Measurements from ENCODE around the gene SLC36A1.

SLC36A1 gene

DNA sequence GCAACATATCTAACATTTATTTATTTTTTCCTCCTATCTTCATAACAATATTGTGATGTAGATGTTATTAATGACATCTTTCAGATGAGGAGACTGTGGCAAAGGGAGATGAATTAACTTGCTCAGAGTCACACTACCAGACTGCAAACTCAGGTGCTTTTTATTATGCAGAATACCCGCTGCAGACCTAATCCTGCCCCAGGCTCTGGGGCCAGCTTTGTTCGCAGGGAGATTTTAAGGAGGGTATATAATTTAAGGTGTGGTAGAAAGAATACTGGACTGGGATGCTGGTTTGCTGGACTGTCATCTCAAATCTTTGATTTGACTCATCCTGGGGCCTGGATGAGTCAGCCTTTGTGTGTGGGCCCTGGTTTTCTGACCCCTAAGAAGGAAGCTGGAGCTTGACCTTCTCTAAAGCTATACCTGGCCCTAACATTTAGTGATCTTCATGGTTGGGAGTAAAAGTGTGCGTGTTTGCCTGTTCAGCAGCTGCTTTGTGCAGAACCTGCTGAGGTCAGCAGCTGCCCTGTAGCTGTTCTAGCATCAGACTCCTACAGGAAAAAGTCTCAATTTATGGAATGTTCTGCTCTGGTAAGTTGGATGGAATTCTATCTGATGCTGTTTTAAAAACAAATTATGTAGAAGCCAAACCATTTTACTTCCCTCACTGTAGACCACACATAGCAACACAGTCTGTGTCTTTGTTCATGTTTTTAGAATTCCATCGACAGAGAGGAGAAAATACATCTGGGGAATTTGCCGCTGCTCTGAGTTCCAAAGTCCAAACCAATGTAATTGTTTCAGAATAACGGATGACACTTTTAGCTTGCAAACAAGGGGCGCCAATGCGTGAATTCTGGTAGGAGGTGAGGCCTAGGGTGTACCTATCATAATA, 4.5 kb downstream of the SLC36A1 start:
- Histone ChIP-seq H3K4me3 (ENCODE audit: insufficient read depth, low read depth, low read length) (no peak overlapping the region), H3K4me1 (ENCODE audit: control insufficient read depth, insufficient read depth, low read length) (peaks cover 11% of the 10 kb centered on the region), H3K36me3 (ENCODE audit: control insufficient read depth, insufficient read depth, low read length) (no peaks in the 10 kb centered on the region), H3K9me3 (ENCODE audit: control insufficient read depth, low read length) (no peaks in the 10 kb centered on the region), H3K27me3 (ENCODE audit: control insufficient read depth, insufficient read depth, low read length, poor library complexity, severe bottlenecking) (no peaks in the 10 kb centered on the region), H3K27ac (ENCODE audit: insufficient read depth, low read depth, low read length, poor library complexity, severe bottlenecking) (no peak overlapping the region)
- 78 to 80% methylated on average over 6 to 8 of the region's 8 CpGs for WGBS, 2 experiments

DNA sequence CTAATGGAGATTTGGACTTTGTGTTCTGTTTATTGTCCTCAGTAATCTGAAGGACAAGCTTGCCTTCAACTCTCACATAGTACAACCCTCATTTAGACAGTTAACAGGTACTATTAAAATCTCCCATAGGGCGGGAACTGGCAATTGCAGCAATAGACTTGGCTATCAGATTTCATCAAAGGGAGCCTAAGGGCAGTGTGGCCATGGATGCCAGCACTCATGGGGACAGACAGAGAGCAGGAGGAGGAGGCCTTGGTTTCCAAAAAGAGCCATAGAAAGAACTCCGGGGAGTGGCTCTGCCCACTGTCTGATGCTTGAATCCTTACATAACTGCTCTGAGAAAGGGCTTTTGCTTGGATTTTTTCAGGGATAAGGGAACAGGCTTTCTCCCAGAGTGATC, 6.8 kb downstream of the SLC36A1 start:
- Histone ChIP-seq H3K27ac (ENCODE audit: insufficient read depth, low read depth, low read length, poor library complexity, severe bottlenecking) (no peak overlapping the region), H3K4me3 (ENCODE audit: insufficient read depth, low read depth, low read length) (no peak overlapping the region)
- 71 to 81% methylated on average over 2 of the region's 2 CpGs for WGBS, 2 experiments

DNA sequence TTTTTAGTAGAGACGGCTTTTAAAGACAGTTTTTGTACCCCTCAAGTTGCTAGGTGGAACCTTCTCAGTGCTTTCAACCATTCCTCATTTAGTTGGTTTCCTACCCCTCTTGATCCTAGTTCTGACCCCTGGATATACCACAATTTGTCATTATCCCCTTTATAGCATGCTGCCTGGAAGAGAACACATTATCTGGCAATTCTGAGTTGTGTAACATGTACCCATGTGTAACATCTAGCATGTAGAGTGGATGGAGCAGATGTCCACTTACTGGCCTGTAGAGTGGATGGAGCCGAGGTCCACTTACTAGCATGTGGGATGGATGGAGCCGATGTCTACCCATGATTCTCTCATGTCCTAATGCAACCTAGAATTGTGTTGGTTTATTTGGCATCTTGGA, 7.5 kb downstream of the SLC36A1 start:
- Histone ChIP-seq H3K27me3 (ENCODE audit: control insufficient read depth, insufficient read depth, low read length, poor library complexity, severe bottlenecking) (no peaks in the 10 kb centered on the region), H3K4me1 (ENCODE audit: control insufficient read depth, insufficient read depth, low read length) (peaks cover 5% of the 10 kb centered on the region), H3K9me3 (ENCODE audit: control insufficient read depth, low read length) (no peaks in the 10 kb centered on the region), H3K4me3 (ENCODE audit: insufficient read depth, low read depth, low read length) (no peak overlapping the region), H3K36me3 (ENCODE audit: control insufficient read depth, insufficient read depth, low read length) (no peaks in the 10 kb centered on the region), H3K27ac (ENCODE audit: insufficient read depth, low read depth, low read length, poor library complexity, severe bottlenecking) (no peak overlapping the region)
- WGBS, 2 experiments, result 93 to 95% methylated on average over 3 of the region's 3 CpGs

More for the DNA sequence above, 6.8 kb downstream of the SLC36A1 start:
- Histone ChIP-seq H3K4me1 (ENCODE audit: control insufficient read depth, insufficient read depth, low read length) (peaks cover 5% of the 10 kb centered on the region), H3K27me3 (ENCODE audit: control insufficient read depth, insufficient read depth, low read length, poor library complexity, severe bottlenecking) (no peaks in the 10 kb centered on the region), H3K9me3 (ENCODE audit: control insufficient read depth, low read length) (no peaks in the 10 kb centered on the region), H3K36me3 (ENCODE audit: control insufficient read depth, insufficient read depth, low read length) (no peaks in the 10 kb centered on the region)

DNA sequence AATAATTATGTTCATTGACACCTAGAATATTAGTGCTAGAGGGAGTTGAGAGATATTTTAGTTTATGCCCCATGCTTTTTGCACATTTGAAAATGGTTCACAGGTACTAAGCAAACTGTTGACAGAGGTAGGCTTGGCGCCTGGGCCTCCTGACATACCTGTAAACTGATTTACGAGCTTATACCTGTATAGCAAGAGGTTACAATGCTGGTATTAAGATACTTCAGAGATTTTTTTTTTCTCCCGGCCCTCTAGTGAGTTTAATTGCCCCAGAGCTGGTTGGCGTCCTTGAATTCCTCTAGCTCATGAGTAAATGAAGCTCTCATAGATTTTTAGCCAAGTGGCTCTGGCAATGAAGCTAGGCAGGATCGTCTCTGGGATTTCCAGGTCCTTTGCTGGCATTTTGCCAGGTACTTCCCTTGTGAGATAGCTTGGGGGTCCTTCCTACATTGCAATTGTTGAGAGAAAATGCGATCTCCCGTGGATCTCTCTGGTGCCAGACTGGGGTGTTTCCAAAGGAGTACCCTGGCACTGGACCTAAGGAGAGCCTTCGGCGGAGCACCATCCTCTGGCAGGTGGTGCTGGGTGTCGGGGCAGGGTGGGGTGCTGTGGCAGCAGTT, 9.0 kb downstream of the SLC36A1 start:
- WGBS, 2 experiments, result 93 to 96% methylated on average over 10 of the region's 10 CpGs
- Histone ChIP-seq H3K4me1 (ENCODE audit: control insufficient read depth, insufficient read depth, low read length) (peaks cover 5% of the 10 kb centered on the region), H3K36me3 (ENCODE audit: control insufficient read depth, insufficient read depth, low read length) (no peaks in the 10 kb centered on the region), H3K4me3 (ENCODE audit: insufficient read depth, low read depth, low read length) (no peak overlapping the region), H3K27me3 (ENCODE audit: control insufficient read depth, insufficient read depth, low read length, poor library complexity, severe bottlenecking) (no peaks in the 10 kb centered on the region), H3K9me3 (ENCODE audit: control insufficient read depth, low read length) (no peaks in the 10 kb centered on the region), H3K27ac (ENCODE audit: insufficient read depth, low read depth, low read length, poor library complexity, severe bottlenecking) (no peak overlapping the region)

DNA sequence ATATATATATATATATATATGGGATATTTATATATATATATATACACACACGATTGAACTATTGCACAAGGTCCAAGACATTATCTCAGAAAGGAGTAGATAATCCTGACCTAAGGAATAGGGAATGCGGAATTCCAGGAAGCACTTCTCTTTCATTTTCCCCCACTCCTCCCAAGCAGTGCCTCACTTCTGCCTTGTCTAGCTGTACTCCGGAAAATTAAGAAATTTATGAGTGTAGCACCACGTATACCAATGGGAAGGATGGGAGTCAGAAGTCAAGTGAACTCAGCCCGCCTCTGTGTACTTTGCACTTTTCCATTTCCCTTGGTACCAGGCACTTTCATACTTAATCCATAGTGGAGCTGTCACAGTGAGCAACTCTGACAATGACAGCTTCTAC, 10.9 kb downstream of the SLC36A1 start:
- no peaks in the 10 kb centered on the region for H3K36me3 ChIP-seq (ENCODE audit: control insufficient read depth, insufficient read depth, low read length)

DNA sequence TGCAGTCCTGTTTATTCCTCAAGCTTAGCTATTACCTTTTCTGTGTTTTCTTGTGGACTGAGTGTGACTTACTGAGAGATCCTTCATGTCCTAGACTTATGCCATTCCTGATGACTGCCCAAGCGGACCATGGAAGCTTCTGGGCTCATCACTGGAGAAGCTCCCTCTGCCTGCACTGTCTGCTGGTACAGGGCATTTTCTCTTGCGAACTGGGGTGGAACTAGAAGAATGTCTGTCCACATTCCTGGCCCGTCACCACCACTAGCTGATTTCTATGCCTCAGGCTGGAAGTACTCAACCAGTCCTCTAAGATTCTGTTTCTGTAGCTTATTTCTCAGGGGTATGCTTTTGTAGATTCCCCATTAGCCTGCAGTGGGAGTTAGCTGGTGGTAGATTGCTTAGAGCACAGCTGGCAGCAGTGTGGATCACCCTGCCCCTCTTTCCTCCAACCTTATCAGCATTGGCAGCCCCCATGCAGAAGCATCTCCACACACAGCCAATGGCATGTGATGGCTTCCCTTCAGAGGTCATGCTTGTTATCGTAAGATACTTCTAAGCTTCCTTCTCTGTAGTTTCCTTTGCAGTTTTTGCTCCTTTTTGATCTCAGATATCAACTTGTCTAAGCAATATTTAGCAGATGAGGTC, 12.4 kb downstream of the SLC36A1 start:
- Histone ChIP-seq H3K27me3 (ENCODE audit: control insufficient read depth, insufficient read depth, low read length, poor library complexity, severe bottlenecking) (no peaks in the 10 kb centered on the region), H3K36me3 (ENCODE audit: control insufficient read depth, insufficient read depth, low read length) (no peaks in the 10 kb centered on the region), H3K4me3 (ENCODE audit: insufficient read depth, low read depth, low read length) (no peak overlapping the region), H3K4me1 (ENCODE audit: control insufficient read depth, insufficient read depth, low read length) (no peaks in the 10 kb centered on the region), H3K9me3 (ENCODE audit: control insufficient read depth, low read length) (no peaks in the 10 kb centered on the region), H3K27ac (ENCODE audit: insufficient read depth, low read depth, low read length, poor library complexity, severe bottlenecking) (no peak overlapping the region)
- 89 to 90% methylated on average over 4 of the region's 4 CpGs for WGBS, 2 experiments

More for the DNA sequence above, 10.9 kb downstream of the SLC36A1 start:
- no peaks in the 10 kb centered on the region for H3K27me3 ChIP-seq (ENCODE audit: control insufficient read depth, insufficient read depth, low read length, poor library complexity, severe bottlenecking)
- H3K4me3 ChIP-seq (ENCODE audit: insufficient read depth, low read depth, low read length), result no peak overlapping the region
- H3K4me1 ChIP-seq (ENCODE audit: control insufficient read depth, insufficient read depth, low read length), result peaks cover 5% of the 10 kb centered on the region
- H3K27ac ChIP-seq (ENCODE audit: insufficient read depth, low read depth, low read length, poor library complexity, severe bottlenecking), result no peak overlapping the region
- 74 to 88% methylated on average over 3 to 5 of the region's 5 CpGs for WGBS, 2 experiments
- no peaks in the 10 kb centered on the region for H3K9me3 ChIP-seq (ENCODE audit: control insufficient read depth, low read length)

DNA sequence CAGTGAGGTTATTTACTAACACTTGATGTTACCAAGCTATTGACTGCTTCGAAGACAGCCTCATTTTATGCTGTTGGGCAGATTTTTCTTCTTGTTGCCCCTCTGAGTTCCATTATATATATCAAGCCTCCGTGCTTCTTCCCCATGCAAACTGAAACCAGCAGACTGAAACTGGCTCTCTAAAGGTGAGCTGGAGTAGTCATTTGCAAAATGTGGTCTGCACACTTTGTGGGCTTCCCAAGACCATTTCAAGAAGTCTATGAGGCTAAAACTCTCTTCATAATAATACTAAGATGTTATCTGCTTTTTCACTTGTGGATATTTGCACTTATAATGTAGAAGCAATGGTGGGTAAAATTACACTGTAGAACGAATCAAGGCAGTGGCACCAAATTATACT, 13.9 kb downstream of the SLC36A1 start:
- 88 to 92% methylated on average over 3 of the region's 3 CpGs for WGBS, 2 experiments
- Histone ChIP-seq H3K27ac (ENCODE audit: insufficient read depth, low read depth, low read length, poor library complexity, severe bottlenecking) (no peak overlapping the region), H3K27me3 (ENCODE audit: control insufficient read depth, insufficient read depth, low read length, poor library complexity, severe bottlenecking) (no peaks in the 10 kb centered on the region), H3K36me3 (ENCODE audit: control insufficient read depth, insufficient read depth, low read length) (no peaks in the 10 kb centered on the region), H3K4me3 (ENCODE audit: insufficient read depth, low read depth, low read length) (no peak overlapping the region), H3K9me3 (ENCODE audit: control insufficient read depth, low read length) (no peaks in the 10 kb centered on the region), H3K4me1 (ENCODE audit: control insufficient read depth, insufficient read depth, low read length) (no peaks in the 10 kb centered on the region)

DNA sequence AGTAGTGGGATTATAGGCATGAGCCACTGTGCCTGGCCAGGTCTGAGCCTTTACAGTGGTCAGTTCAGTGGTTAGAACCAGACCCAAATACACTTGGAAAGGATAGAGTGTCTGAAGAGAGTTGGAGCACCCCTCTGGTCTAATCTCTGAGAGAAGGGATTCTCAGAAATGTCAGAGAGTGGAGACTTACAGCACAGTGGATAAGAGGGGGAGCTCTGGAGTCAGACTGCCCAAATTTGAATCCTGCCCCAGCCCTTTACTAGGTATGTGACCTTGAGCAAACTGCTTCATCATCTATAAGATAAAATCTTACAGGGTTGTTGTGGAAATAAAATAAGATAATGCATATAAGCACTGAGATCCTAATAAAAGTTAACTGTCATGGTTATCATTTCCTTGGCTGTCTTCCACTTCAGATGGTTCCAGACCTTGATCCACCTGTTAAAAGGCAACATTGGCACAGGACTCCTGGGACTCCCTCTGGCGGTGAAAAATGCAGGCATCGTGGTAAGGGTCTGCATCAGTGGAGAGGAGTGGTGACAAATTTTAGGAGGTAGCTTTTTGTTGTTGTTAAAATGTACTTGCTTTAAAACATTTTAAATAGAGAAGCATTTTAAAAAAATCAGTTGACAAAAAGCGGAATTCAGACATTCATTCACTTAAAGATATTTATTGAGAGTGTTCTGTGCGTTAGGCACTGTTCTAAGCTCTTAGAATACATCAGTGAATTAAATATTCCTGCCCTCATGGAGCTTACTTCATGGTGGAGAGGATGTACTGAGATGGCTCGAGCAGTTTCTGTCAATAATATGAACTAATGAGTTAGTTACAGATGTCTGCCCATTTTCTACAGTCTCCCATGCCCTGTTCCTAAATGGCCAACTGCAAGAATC, 16.0 kb downstream of the SLC36A1 start:
- H3K27me3 ChIP-seq (ENCODE audit: control insufficient read depth, insufficient read depth, low read length, poor library complexity, severe bottlenecking), result no peaks in the 10 kb centered on the region
- 34 to 53% methylated on average over 4 to 5 of the region's 5 CpGs for WGBS, 2 experiments
- H3K27ac ChIP-seq (ENCODE audit: insufficient read depth, low read depth, low read length, poor library complexity, severe bottlenecking), result no peak overlapping the region
- no peaks in the 10 kb centered on the region for H3K4me1 ChIP-seq (ENCODE audit: control insufficient read depth, insufficient read depth, low read length)
- H3K36me3 ChIP-seq (ENCODE audit: control insufficient read depth, insufficient read depth, low read length), result no peaks in the 10 kb centered on the region
- H3K9me3 ChIP-seq (ENCODE audit: control insufficient read depth, low read length), result no peaks in the 10 kb centered on the region
- H3K4me3 ChIP-seq (ENCODE audit: insufficient read depth, low read depth, low read length), result no peak overlapping the region

DNA sequence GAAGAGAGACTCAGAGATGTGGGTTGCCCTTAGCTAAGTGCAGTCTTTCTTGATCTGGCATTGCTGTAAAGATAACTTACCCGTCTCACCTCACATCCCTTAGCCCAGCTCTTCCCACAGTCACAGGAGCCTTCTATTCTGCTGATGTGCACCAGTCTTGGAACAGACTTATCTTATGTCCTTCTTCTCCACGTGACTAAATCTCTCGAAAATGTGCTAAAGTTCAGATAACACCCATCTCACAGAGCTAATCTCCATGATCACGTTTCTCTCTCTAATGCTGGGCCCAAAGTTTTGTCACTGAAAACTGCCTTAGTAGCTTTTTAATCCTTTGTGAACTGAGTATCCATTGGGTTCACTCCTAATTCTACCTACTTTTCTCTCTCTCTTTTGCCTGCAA, 16.7 kb downstream of the SLC36A1 start:
- Histone ChIP-seq H3K27me3 (ENCODE audit: control insufficient read depth, insufficient read depth, low read length, poor library complexity, severe bottlenecking) (no peaks in the 10 kb centered on the region), H3K9me3 (ENCODE audit: control insufficient read depth, low read length) (no peaks in the 10 kb centered on the region), H3K4me3 (ENCODE audit: insufficient read depth, low read depth, low read length) (no peak overlapping the region), H3K4me1 (ENCODE audit: control insufficient read depth, insufficient read depth, low read length) (no peaks in the 10 kb centered on the region), H3K27ac (ENCODE audit: insufficient read depth, low read depth, low read length, poor library complexity, severe bottlenecking) (no peak overlapping the region), H3K36me3 (ENCODE audit: control insufficient read depth, insufficient read depth, low read length) (no peaks in the 10 kb centered on the region)
- WGBS, 2 experiments, result 87 to 94% methylated on average over 4 of the region's 4 CpGs

All from ectodermal cell (in vitro differentiated cells).